SK-N-SH treated with all-trans-retinoic acid at 6 μM for 48 hours (cell line): ENCODE measurements around the gene AMOTL1.

Experiments
- ATAC-seq: fragments of 200-7000 bp; cut with Tn5 transposase; 3 replicates; pipeline ENCODE4 v1.9.1; 2020; ENCODE audit warnings: mild to moderate bottlenecking, moderate library complexity
- ARNTL ChIP-seq: fragments of 450-650 bp; formaldehyde crosslinking; IDR thresholded peaks from 2 replicates; pipeline ENCODE4 v1.5.0; 2020; ENCODE audit warnings: low read depth, mild to moderate bottlenecking, moderate library complexity, borderline replicate concordance
- BACH2 ChIP-seq: fragments of 250-450 bp; sonication (Bioruptor Pico); IDR thresholded peaks from 2 replicates; pipeline ENCODE4 v1.9.0; 2021; ENCODE audit warnings: mild to moderate bottlenecking, borderline replicate concordance
- CREB5 ChIP-seq: fragments of 250-450 bp; sonication (Bioruptor Pico); IDR thresholded peaks from 2 replicates; pipeline ENCODE4 v1.5.1; 2020; ENCODE audit warnings: low read depth, mild to moderate bottlenecking, moderate library complexity
- CSDC2 ChIP-seq: fragments of 250-450 bp; sonication (Bioruptor Pico); IDR thresholded peaks from 2 replicates; pipeline ENCODE4 v1.5.0; 2020; ENCODE audit warnings: mild to moderate bottlenecking, moderate library complexity
- CSRNP3 ChIP-seq: fragments of 250-450 bp; sonication (Bioruptor Pico); IDR thresholded peaks from 2 replicates; pipeline ENCODE4 v1.5.1; 2021; ENCODE audit warnings: mild to moderate bottlenecking, moderate library complexity
- ESRRG ChIP-seq: fragments of 250-450 bp; sonication (Bioruptor Pico); IDR thresholded peaks from 2 replicates; pipeline ENCODE4 v1.6.1; 2021; ENCODE audit warnings: mild to moderate bottlenecking
- OSR1 ChIP-seq: fragments of 250-450 bp; sonication (Bioruptor Pico); IDR thresholded peaks from 2 replicates; pipeline ENCODE4 v1.8.0; 2022; ENCODE audit warnings: moderate library complexity, mild to moderate bottlenecking, inconsistent platforms
- POU6F1 ChIP-seq: fragments of 250-450 bp; sonication (Bioruptor Pico); IDR thresholded peaks from 2 replicates; pipeline ENCODE4 v1.8.0; 2021; ENCODE audit warnings: low read depth, mild to moderate bottlenecking, moderate library complexity, borderline replicate concordance
- PPARA ChIP-seq: fragments of 250-450 bp; sonication (Bioruptor Pico); IDR thresholded peaks from 2 replicates; pipeline ENCODE4 v1.5.0; 2020; ENCODE audit warnings: mild to moderate bottlenecking, borderline replicate concordance
- RARB ChIP-seq: fragments of 250-450 bp; sonication (Bioruptor Pico); IDR thresholded peaks from 2 replicates; pipeline ENCODE4 v1.8.0; 2021; ENCODE audit warnings: mild to moderate bottlenecking, moderate library complexity
- SNAI2 ChIP-seq: fragments of 250-450 bp; sonication (Bioruptor Pico); IDR thresholded peaks from 2 replicates; pipeline ENCODE4 v1.5.0; 2020; ENCODE audit warnings: mild to moderate bottlenecking, moderate library complexity
- TCF4 ChIP-seq: fragments of 250-450 bp; sonication (Bioruptor Pico); IDR thresholded peaks from 2 replicates; pipeline ENCODE4 v1.8.0; 2021; ENCODE audit warnings: mild to moderate bottlenecking, moderate library complexity, borderline replicate concordance
- TOX ChIP-seq: fragments of 250-450 bp; sonication (Bioruptor Pico); IDR thresholded peaks from 2 replicates; pipeline ENCODE4 v1.8.0; 2021; ENCODE audit warnings: mild to moderate bottlenecking, moderate library complexity, borderline replicate concordance
- TSHZ2 ChIP-seq: fragments of 250-450 bp; sonication (Bioruptor Pico); IDR thresholded peaks from 2 replicates; pipeline ENCODE4 v1.5.0; 2020; ENCODE audit warnings: mild to moderate bottlenecking, moderate library complexity
- ZC3H10 ChIP-seq: fragments of 250-450 bp; sonication (Bioruptor Pico); IDR thresholded peaks from 2 replicates; pipeline ENCODE4 v1.5.1; 2021; ENCODE audit warnings: mild to moderate bottlenecking, moderate library complexity
- ZFP3 ChIP-seq: fragments of 250-450 bp; sonication (Bioruptor Pico); IDR thresholded peaks from 2 replicates; pipeline ENCODE4 v1.5.0; 2020; ENCODE audit warnings: mild to moderate bottlenecking, moderate library complexity
- ZFP30 ChIP-seq: fragments of 450-650 bp; formaldehyde crosslinking; IDR thresholded peaks from 2 replicates; pipeline ENCODE4 v1.5.0; 2022; ENCODE audit warnings: mild to moderate bottlenecking, moderate library complexity
- ZNF565 ChIP-seq: fragments of 450-650 bp; formaldehyde crosslinking; conservative IDR thresholded peaks from 2 replicates; pipeline ENCODE4 v1.5.0; 2020; ENCODE audit warnings: low read depth, mild to moderate bottlenecking, moderate library complexity
- TF ChIP-seq, protein P1 (sequence below): fragments of 250-450 bp; sonication (Bioruptor Pico); IDR thresholded peaks from 2 replicates; pipeline ENCODE4 v1.8.0; 2020; ENCODE audit warnings: mild to moderate bottlenecking, moderate library complexity, borderline replicate concordance

The AMOTL1 gene

DNA sequence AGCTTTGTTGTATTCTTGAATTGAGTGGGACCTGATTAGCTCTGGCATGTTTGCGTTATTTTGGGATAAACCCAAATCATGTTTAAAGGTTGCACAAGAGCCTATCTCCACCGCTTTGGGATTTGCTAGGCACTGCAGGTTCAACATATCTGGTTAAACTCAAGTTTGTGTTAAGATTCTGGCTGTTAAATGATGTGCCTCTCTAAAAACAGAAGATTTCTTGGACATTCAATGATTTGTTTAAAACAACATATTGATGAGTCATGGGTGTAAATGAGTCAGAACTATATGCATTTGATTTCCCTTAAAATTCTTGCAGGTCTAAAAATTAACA is 67.4 kb downstream of the AMOTL1 start:
- ATAC-seq, result no peak
- TF ChIP-seq SNAI2 (CRISPR knock-in tag), result no peak
- TF ChIP-seq, all 23 proteins: peak for 0

GRCh38 chr11:94837317-94837716 is 69.2 kb downstream of the AMOTL1 start:
- TF ChIP-seq TSHZ2 (CRISPR knock-in tag) (no peak), TCF4 (no peak), RARB (CRISPR knock-in tag) (no peak), ZC3H10 (CRISPR knock-in tag) (no peak), CSDC2 (CRISPR knock-in tag) (no peak), CSRNP3 (CRISPR knock-in tag) (no peak), ESRRG (CRISPR knock-in tag) (no peak)
- ATAC-seq, result no peak

GRCh38 chr11:94838027-94838731 is 70.0 kb downstream of the AMOTL1 start:
- TF ChIP-seq CSRNP3 (CRISPR knock-in tag), result no peak
- TF ChIP-seq POU6F1, result no peak
- no peak for TF ChIP-seq CSDC2 (CRISPR knock-in tag)
- TF ChIP-seq, protein P1, sequence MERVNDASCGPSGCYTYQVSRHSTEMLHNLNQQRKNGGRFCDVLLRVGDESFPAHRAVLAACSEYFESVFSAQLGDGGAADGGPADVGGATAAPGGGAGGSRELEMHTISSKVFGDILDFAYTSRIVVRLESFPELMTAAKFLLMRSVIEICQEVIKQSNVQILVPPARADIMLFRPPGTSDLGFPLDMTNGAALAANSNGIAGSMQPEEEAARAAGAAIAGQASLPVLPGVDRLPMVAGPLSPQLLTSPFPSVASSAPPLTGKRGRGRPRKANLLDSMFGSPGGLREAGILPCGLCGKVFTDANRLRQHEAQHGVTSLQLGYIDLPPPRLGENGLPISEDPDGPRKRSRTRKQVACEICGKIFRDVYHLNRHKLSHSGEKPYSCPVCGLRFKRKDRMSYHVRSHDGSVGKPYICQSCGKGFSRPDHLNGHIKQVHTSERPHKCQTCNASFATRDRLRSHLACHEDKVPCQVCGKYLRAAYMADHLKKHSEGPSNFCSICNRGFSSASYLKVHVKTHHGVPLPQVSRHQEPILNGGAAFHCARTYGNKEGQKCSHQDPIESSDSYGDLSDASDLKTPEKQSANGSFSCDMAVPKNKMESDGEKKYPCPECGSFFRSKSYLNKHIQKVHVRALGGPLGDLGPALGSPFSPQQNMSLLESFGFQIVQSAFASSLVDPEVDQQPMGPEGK, result no peak
- TF ChIP-seq TOX (CRISPR knock-in tag), result no peak
- no peak for TF ChIP-seq ZFP30 (CRISPR knock-in tag)
- TF ChIP-seq OSR1, result no peak
- no peak for TF ChIP-seq BACH2 (CRISPR knock-in tag)
- TF ChIP-seq ESRRG (CRISPR knock-in tag), result no peak
- no peak for TF ChIP-seq ZNF565 (CRISPR knock-in tag)
- no peak for TF ChIP-seq ARNTL (CRISPR knock-in tag)
- ATAC-seq, result no peak

GRCh38 chr11:94840209-94840608 is 72.1 kb downstream of the AMOTL1 start:
- TF ChIP-seq, protein P1, result no peak
- TF ChIP-seq ARNTL (CRISPR knock-in tag) (no peak), PPARA (no peak), TSHZ2 (CRISPR knock-in tag) (no peak), SNAI2 (CRISPR knock-in tag) (no peak), OSR1 (no peak), CREB5 (CRISPR knock-in tag) (no peak), ZFP3 (no peak), TOX (CRISPR knock-in tag) (no peak)
- TF ChIP-seq, all 23 proteins: peak for 0

More at GRCh38 chr11:94840209-94840608, 72.1 kb downstream of the AMOTL1 start:
- ATAC-seq, result no peak
